Measurements from ENCODE around the gene EML2.

The EML2 gene

DNA sequence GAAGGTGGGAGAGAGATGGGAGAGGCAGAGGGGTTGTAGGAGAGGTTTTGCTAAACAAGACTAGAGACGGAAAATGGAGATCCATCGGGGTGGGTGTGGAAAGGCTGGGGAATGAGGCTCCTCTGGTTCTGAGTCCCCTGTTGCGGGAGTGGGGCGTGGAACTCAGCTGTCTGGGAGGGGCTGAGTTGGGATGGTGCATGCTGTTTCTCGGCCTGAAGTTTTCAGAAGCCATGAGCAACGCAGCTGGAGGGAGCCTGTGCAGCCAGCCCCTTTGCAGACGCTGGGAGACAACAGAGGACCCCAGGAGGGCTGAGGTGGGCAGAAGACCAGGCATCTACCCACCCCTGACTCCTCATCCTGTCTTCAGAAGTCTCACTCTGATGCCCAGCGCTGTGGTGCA lies 21.4 kb upstream of the EML2 start:
- TF ChIP-seq SUZ12 (IDR thresholded peaks at IDR 0.05; ENCODE audit: extremely low read depth, insufficient read depth, insufficient read length): no peak
- TF ChIP-seq YY1 (IDR thresholded peaks at IDR 0.05; ENCODE audit: insufficient read depth, insufficient read length): no peak
- TF ChIP-seq ZNF274 (IDR thresholded peaks at IDR 0.05; ENCODE audit: low read depth, low read length): no peak

DNA sequence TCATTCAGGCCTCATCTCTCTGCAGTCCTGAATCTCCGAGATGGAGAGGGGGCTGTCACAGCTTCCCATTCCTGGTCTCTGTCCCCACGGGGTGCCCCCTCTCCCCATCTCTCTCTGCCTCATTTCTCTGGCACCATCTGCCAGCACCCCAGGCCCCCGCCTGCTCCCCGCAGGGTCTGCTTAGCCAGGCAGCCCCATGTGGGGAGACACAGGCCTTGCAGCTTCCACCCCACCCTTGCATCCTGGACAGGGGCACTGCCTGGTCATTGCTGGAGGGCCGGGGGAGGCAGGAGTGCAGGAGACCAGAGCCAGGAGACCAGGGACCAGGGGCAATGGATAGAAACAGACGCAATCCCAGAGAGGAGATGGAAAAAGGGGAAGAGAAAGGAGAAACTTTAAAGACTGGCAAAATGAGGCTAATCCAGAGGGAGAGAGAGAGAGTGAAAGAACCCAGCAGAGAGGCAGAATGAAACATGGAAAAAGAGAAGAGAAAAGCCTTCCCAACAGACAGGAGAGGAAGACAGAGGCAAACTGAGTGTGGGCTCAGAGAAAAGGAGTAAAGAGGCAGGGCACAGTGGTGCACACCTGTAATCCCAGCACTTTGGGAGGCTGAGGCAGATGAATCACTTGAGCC lies 20.0 kb upstream of the EML2 start:
- H3K36me3 ChIP-seq (ENCODE audit: insufficient read depth, insufficient read length, low read length): no peaks in the 10 kb centered on the region
- H3K9me3 ChIP-seq (ENCODE audit: insufficient read depth, low read length): no peaks in the 10 kb centered on the region
- H3K9ac ChIP-seq (ENCODE audit: insufficient read length, low read depth): no peak overlapping the region
- no peak for DNase-seq (ENCODE audit: low read depth, low spot score)
- H3K27me3 ChIP-seq (ENCODE audit: insufficient read depth, insufficient read length): no peaks in the 10 kb centered on the region
- no peak for TF ChIP-seq YY1 (IDR thresholded peaks at IDR 0.05; ENCODE audit: insufficient read depth, insufficient read length)
- TF ChIP-seq SUZ12 (IDR thresholded peaks at IDR 0.05; ENCODE audit: extremely low read depth, insufficient read depth, insufficient read length): no peak
- peaks cover 9% of the 10 kb centered on the region for H3K4me1 ChIP-seq (ENCODE audit: insufficient read depth, insufficient read length)
- no peak overlapping the region for H3K4me3 ChIP-seq (ENCODE audit: insufficient read length, low read depth)

More for the DNA sequence above, 21.4 kb upstream of the EML2 start:
- no peaks in the 10 kb centered on the region for H3K9me3 ChIP-seq (ENCODE audit: insufficient read depth, low read length)
- peaks cover 7% of the 10 kb centered on the region for H3K4me1 ChIP-seq (ENCODE audit: insufficient read depth, insufficient read length)
- H3K36me3 ChIP-seq (ENCODE audit: insufficient read depth, insufficient read length, low read length): no peaks in the 10 kb centered on the region
- no peaks in the 10 kb centered on the region for H3K27me3 ChIP-seq (ENCODE audit: insufficient read depth, insufficient read length)
- no peak for DNase-seq (ENCODE audit: low read depth, low spot score)
- H3K4me3 ChIP-seq (ENCODE audit: insufficient read length, low read depth): no peak overlapping the region
- H3K9ac ChIP-seq (ENCODE audit: insufficient read length, low read depth): peak overlapping the region; percentile 21

DNA sequence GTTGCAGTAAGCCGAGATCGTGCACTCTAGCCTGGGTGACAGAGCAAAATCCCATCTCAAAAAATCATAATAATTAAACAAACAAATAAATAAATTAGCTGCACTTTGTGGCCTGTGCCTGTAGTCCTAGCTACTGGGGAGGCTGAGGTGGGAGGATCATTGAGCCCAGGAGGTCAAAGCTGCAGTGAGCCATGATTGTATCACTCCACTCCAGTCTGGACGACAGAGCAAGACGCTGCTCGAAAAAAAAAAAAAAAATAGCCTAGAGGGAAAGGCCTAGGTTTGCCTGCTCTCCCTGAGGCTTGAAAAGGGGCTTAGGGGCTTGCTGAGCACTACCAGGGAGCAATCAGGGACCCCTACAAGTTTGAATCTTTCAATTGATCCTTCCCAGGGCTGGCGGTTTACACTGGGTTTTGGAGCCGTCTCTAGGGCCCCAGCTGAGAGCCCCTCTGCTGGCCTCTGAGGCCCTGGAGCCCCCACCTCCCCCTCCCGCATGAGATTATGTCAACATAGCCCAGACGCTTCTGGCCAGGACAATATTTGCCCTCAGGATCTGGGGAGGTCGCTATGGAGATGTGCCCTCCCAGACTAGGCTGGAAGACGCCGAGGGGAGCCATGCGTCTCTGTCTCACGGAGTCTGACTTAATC lies 18.4 kb upstream of the EML2 start:
- Histone ChIP-seq H3K9me3 (ENCODE audit: insufficient read depth, low read length) (no peaks in the 10 kb centered on the region), H3K27me3 (ENCODE audit: insufficient read depth, insufficient read length) (no peaks in the 10 kb centered on the region), H3K9ac (ENCODE audit: insufficient read length, low read depth) (no peak overlapping the region), H3K4me3 (ENCODE audit: insufficient read length, low read depth) (no peak overlapping the region), H3K4me1 (ENCODE audit: insufficient read depth, insufficient read length) (peaks cover 11% of the 10 kb centered on the region), H3K36me3 (ENCODE audit: insufficient read depth, insufficient read length, low read length) (no peaks in the 10 kb centered on the region)
- TF ChIP-seq ZNF274 (IDR thresholded peaks at IDR 0.05; ENCODE audit: low read depth, low read length) (no peak), YY1 (IDR thresholded peaks at IDR 0.05; ENCODE audit: insufficient read depth, insufficient read length) (no peak), SUZ12 (IDR thresholded peaks at IDR 0.05; ENCODE audit: extremely low read depth, insufficient read depth, insufficient read length) (no peak)
- no peak for DNase-seq (ENCODE audit: low read depth, low spot score)

DNA sequence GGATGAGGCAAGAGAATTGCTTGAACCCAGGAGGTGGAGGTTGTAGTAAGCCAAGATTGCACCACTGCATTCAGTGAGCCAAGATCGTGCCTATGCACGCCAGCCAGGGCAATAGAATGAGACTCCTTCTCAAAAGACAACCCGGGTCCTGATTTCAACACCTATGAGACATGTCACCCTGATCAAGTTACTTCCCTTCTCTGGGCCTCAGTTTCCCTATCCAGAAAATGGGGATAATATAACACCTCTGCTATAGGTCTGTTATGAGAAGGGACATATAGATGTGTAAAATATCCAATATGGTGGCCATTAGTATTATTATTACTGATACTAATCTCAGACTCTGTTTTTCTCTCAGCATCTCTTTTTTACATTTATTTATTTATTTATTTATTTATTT lies 15.9 kb upstream of the EML2 start:
- no peaks in the 10 kb centered on the region for H3K9me3 ChIP-seq (ENCODE audit: insufficient read depth, low read length)
- H3K9ac ChIP-seq (ENCODE audit: insufficient read length, low read depth): no peak overlapping the region
- no peak for TF ChIP-seq SUZ12 (IDR thresholded peaks at IDR 0.05; ENCODE audit: extremely low read depth, insufficient read depth, insufficient read length)
- TF ChIP-seq YY1 (IDR thresholded peaks at IDR 0.05; ENCODE audit: insufficient read depth, insufficient read length): no peak
- TF ChIP-seq ZNF274 (IDR thresholded peaks at IDR 0.05; ENCODE audit: low read depth, low read length): no peak
- H3K4me1 ChIP-seq (ENCODE audit: insufficient read depth, insufficient read length): peaks cover 8% of the 10 kb centered on the region
- H3K36me3 ChIP-seq (ENCODE audit: insufficient read depth, insufficient read length, low read length): no peaks in the 10 kb centered on the region
- H3K4me3 ChIP-seq (ENCODE audit: insufficient read length, low read depth): no peak overlapping the region
- DNase-seq (ENCODE audit: low read depth, low spot score): no peak
- H3K27me3 ChIP-seq (ENCODE audit: insufficient read depth, insufficient read length): no peaks in the 10 kb centered on the region

DNA sequence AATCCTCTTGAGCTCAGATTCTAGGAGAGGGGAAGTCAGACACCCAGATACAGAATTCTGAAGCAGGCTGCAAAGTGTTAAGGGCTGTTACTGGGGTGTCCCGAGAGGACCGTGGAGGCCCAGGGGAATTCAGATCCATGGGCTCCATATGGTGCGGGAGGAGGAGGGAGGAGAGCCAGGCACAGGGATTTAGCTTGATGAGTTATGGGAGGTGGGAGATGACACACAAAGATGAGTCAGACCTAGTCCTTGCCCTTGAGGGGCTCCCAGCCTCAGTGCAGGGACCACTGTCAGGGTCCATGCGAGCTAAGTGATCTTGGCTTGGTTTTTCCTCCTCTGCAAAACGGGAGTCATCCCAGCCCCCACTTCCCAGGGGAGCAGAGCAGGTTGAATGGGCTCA lies 14.4 kb upstream of the EML2 start:
- no peak for DNase-seq (ENCODE audit: low read depth, low spot score)
- H3K4me3 ChIP-seq (ENCODE audit: insufficient read length, low read depth): no peak overlapping the region
- peaks cover 8% of the 10 kb centered on the region for H3K4me1 ChIP-seq (ENCODE audit: insufficient read depth, insufficient read length)
- no peaks in the 10 kb centered on the region for H3K27me3 ChIP-seq (ENCODE audit: insufficient read depth, insufficient read length)
- no peaks in the 10 kb centered on the region for H3K36me3 ChIP-seq (ENCODE audit: insufficient read depth, insufficient read length, low read length)
- H3K9ac ChIP-seq (ENCODE audit: insufficient read length, low read depth): no peak overlapping the region
- TF ChIP-seq YY1 (IDR thresholded peaks at IDR 0.05; ENCODE audit: insufficient read depth, insufficient read length): no peak
- TF ChIP-seq SUZ12 (IDR thresholded peaks at IDR 0.05; ENCODE audit: extremely low read depth, insufficient read depth, insufficient read length): no peak
- TF ChIP-seq ZNF274 (IDR thresholded peaks at IDR 0.05; ENCODE audit: low read depth, low read length): no peak
- no peaks in the 10 kb centered on the region for H3K9me3 ChIP-seq (ENCODE audit: insufficient read depth, low read length)

DNA sequence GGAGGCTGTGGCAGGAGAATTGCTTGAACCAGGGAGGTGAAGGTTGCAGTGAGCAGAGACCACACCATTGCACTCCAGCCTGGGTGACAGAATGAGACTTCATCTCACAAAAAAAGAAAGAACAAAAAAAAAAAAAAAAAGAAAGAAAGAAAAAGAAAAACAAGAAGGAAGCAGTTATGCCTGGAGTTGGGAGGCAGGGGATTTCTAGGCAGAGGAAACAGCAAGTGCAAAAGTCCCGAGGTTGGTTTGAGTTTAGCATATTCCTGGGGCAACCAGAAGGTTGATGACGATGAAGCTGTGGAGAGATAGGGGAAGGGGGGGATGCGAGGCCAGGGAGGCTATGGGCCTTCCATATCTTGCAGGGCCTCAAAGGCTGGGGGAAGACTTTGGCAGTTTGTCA lies 11.5 kb upstream of the EML2 start:
- Histone ChIP-seq H3K4me3 (ENCODE audit: insufficient read length, low read depth) (no peak overlapping the region), H3K4me1 (ENCODE audit: insufficient read depth, insufficient read length) (peaks cover 5% of the 10 kb centered on the region), H3K36me3 (ENCODE audit: insufficient read depth, insufficient read length, low read length) (no peaks in the 10 kb centered on the region), H3K9me3 (ENCODE audit: insufficient read depth, low read length) (0 out of 2 replicates have a peak, but pooled peaks cover 4% of the 10 kb centered on the region), H3K9ac (ENCODE audit: insufficient read length, low read depth) (no peak overlapping the region), H3K27me3 (ENCODE audit: insufficient read depth, insufficient read length) (no peaks in the 10 kb centered on the region)
- no peak for TF ChIP-seq YY1 (IDR thresholded peaks at IDR 0.05; ENCODE audit: insufficient read depth, insufficient read length)
- no peak for TF ChIP-seq SUZ12 (IDR thresholded peaks at IDR 0.05; ENCODE audit: extremely low read depth, insufficient read depth, insufficient read length)
- DNase-seq (ENCODE audit: low read depth, low spot score): no peak

DNA sequence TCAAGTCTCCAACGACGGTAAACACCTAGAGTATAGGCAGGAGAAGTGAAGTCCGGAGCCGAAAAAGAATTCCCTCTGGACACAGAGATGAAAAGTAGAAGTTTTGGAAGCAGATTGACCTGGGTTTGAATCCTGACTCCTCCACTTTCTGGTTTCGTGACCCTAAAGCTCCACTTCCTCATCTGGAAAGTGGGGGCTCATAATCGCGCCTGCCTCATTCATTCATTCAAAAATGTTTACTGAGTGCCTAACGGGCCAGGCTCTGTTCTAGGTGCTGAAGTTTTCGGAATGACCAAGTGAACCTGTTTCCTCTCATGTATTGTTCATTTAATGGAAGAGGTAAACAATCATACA lies 7.1 kb upstream of the EML2 start:
- TF ChIP-seq YY1 (IDR thresholded peaks at IDR 0.05; ENCODE audit: insufficient read depth, insufficient read length) (no peak), SUZ12 (IDR thresholded peaks at IDR 0.05; ENCODE audit: extremely low read depth, insufficient read depth, insufficient read length) (no peak), ZNF274 (IDR thresholded peaks at IDR 0.05; ENCODE audit: low read depth, low read length) (no peak)
- Histone ChIP-seq H3K9ac (ENCODE audit: insufficient read length, low read depth) (no peak overlapping the region), H3K4me1 (ENCODE audit: insufficient read depth, insufficient read length) (peaks cover 10% of the 10 kb centered on the region), H3K4me3 (ENCODE audit: insufficient read length, low read depth) (no peak overlapping the region), H3K36me3 (ENCODE audit: insufficient read depth, insufficient read length, low read length) (no peaks in the 10 kb centered on the region), H3K9me3 (ENCODE audit: insufficient read depth, low read length) (0 out of 2 replicates have a peak, but pooled peaks cover 4% of the 10 kb centered on the region), H3K27me3 (ENCODE audit: insufficient read depth, insufficient read length) (no peaks in the 10 kb centered on the region)
- DNase-seq (ENCODE audit: low read depth, low spot score): no peak
